GM12878 (cell line): ENCODE results near the gene CDC7. TPM values are rescaled to one million over a fixed set of nuclear protein-coding genes. Genes with fewer than 3 reads are reported as not detected.

Experiments used
- ATAC-seq: fragments of 200-7000 bp; cut with Tn5 transposase; 3 replicates; pipeline ENCODE4 v1.9.1; 2020; ENCODE audit warnings: mild to moderate bottlenecking, moderate library complexity
- BruUV-seq: library from RNA; stranded (reverse); fragments of 400-500 nt; replicated peaks from 2 replicates; lab custom pipeline; 2021; lab: Mats Ljungman, UMichigan
- CTCF ChIA-PET: fragments of 300-600 bp; sonication (Branson Sonifier 250); formaldehyde crosslinking; extraction: SDS; loops from one replicate; lab custom pipeline; 2021; ENCODE audit warnings: inconsistent platforms; lab: Yijun Ruan, JAX
- POLR2A ChIA-PET: fragments of 350-600 bp; formaldehyde crosslinking; extraction: SDS; loops from one replicate; lab custom pipeline; 2021; ENCODE audit warnings: inconsistent platforms; lab: Charles Lee
- RAD21 ChIA-PET: fragments of 300-600 bp; sonication (Branson Sonifier 250); formaldehyde crosslinking; loops from one replicate; lab custom pipeline; 2023; ENCODE audit warnings: antibody characterized with exemption; ENCODE audit not compliant: unreplicated experiment; lab: Charles Lee
- SMC1A ChIA-PET: fragments of 300-600 bp; sonication (Branson Sonifier 250); formaldehyde crosslinking; loops from one replicate; lab custom pipeline; 2023; ENCODE audit not compliant: unreplicated experiment, uncharacterized antibody; lab: Charles Lee
- DNase-seq: peaks from one replicate; pipeline ENCODE4 v3.0.0-alpha.2; 2011; ENCODE audit warnings: low read depth, low spot score
- FAIRE-seq: peaks from 3 replicates; lab custom pipeline; 2011; peaks lifted over from hg19 to GRCh38; lab: Jason Lieb, UNC
- H2AFZ ChIP-seq: 2 replicates; pipeline ENCODE4 v1.6.0; 2011; ENCODE audit warnings: low read depth, low read length, control low read depth; ENCODE audit not compliant: control insufficient read depth
- H3K27ac ChIP-seq: 2 replicates; pipeline ENCODE4 v1.5.1; 2011; ENCODE audit warnings: control low read depth; ENCODE audit not compliant: control insufficient read depth, insufficient read depth
- H3K27me3 ChIP-seq, 2 experiments: replicated peaks in 1 of 2; 2 replicates each; pipeline versions ENCODE4 v1.6.0 to v1.6.1; 2011; ENCODE audit warnings: low read length in 1 of 2; ENCODE audit not compliant: control insufficient read depth in 2 of 2, insufficient read depth in 2 of 2
- H3K36me3 ChIP-seq, 2 experiments: 2 replicates each; pipeline ENCODE4 v1.5.1; 2011; ENCODE audit warnings: low read length in 1 of 2; ENCODE audit not compliant: control insufficient read depth in 2 of 2, insufficient read depth in 2 of 2
- H3K4me1 ChIP-seq: 2 replicates; pipeline ENCODE4 v1.6.1; 2011; ENCODE audit warnings: mild to moderate bottlenecking, low read length, moderate library complexity, mixed read lengths; ENCODE audit not compliant: control insufficient read depth, insufficient read depth
- H3K4me2 ChIP-seq: 2 replicates; pipeline ENCODE4 v1.6.0; 2011; ENCODE audit warnings: control low read depth; ENCODE audit not compliant: control insufficient read depth, insufficient read depth
- H3K4me3 ChIP-seq: fragments of 200-600 bp; sonication (generic); 2 replicates; pipeline ENCODE4 v1.5.1; 2016
- H3K79me2 ChIP-seq: 2 replicates; pipeline ENCODE4 v1.6.0; 2011; ENCODE audit warnings: low read length; ENCODE audit not compliant: control insufficient read depth, insufficient read depth
- H3K9ac ChIP-seq: 2 replicates; pipeline ENCODE4 v1.8.0; 2011; ENCODE audit warnings: low read length, control low read depth, mixed read lengths; ENCODE audit not compliant: control insufficient read depth, insufficient read depth
- H3K9me3 ChIP-seq: replicated peaks from 3 replicates; pipeline ENCODE4 v1.5.1; 2011; ENCODE audit warnings: mild to moderate bottlenecking, low read length; ENCODE audit not compliant: control insufficient read depth, insufficient read depth
- H4K20me1 ChIP-seq: 2 replicates; pipeline ENCODE4 v1.6.0; 2011; ENCODE audit not compliant: control insufficient read depth, insufficient read depth
- ASH2L ChIP-seq: fragments of 300-600, 200-600 bp; sonication (generic); IDR thresholded peaks from 2 replicates; pipeline ENCODE4 v1.6.1; 2017; ENCODE audit warnings: low read depth, mild to moderate bottlenecking, borderline replicate concordance
- ETV6 ChIP-seq, 2 experiments: fragments of 450-650 bp in 1 of 2; IDR thresholded peaks in 1 of 2; conservative IDR thresholded peaks in 1 of 2; 2 replicates each; pipeline ENCODE4 v1.6.1; 2014; ENCODE audit warnings: antibody characterized with exemption in 1 of 2, borderline replicate concordance in 1 of 2, low read depth in 1 of 2, mild to moderate bottlenecking in 1 of 2, moderate library complexity in 1 of 2
- NBN ChIP-seq: fragments of 450-650 bp; IDR thresholded peaks from 2 replicates; pipeline ENCODE4 v1.6.1; 2016
- SREBF2 ChIP-seq: IDR thresholded peaks from 2 replicates; pipeline ENCODE4 v1.6.1; 2012; ENCODE audit warnings: mild to moderate bottlenecking, low read length
- STAT3 ChIP-seq: IDR thresholded peaks from 2 replicates; pipeline ENCODE4 v1.6.1; 2011; ENCODE audit warnings: low read depth, low read length, improper control_type of control experiment
- USF1 ChIP-seq: IDR thresholded peaks from 2 replicates; pipeline ENCODE4 v1.6.1; 2011; ENCODE audit warnings: borderline replicate concordance, low read depth, mild to moderate bottlenecking, moderate library complexity, mixed read lengths, low read length; ENCODE audit not compliant: insufficient read depth; ENCODE audit errors: extremely low read length
- YBX1 ChIP-seq: fragments of 450-650 bp; IDR thresholded peaks from 2 replicates; pipeline ENCODE4 v1.6.1; 2016; ENCODE audit warnings: antibody characterized with exemption
- WGBS: methylation state at CpG from one replicate; pipeline ENCODE4 v1.1.6; 2016; ENCODE audit warnings: low lambda C conversion rate; ENCODE audit not compliant: insufficient replicate concordance, insufficient coverage; ENCODE audit errors: missing lambda C conversion rate; 5-methylcytosine and 5-hydroxymethylcytosine counted together
- in situ Hi-C: fragments of 300-500 bp; cut with MboI; formaldehyde crosslinking; loops from 9 replicates; pipeline ENCODE4 v1.14.3; 2018; ENCODE audit warnings: mixed read lengths
- intact Hi-C: fragments of 100-400 bp; cut with micrococcal nuclease; formaldehyde crosslinking; loops from one replicate; pipeline ENCODE4 v1.14.2; 2022; ENCODE audit not compliant: unreplicated experiment
- polyA plus RNA-seq, 11 experiments: library from polyadenylated mRNA; depleted of rRNA in 4 of 11; unstranded in 6 of 11; stranded (reverse) in 5 of 11; fragments of >200 nt; fragmentation: Nextera tagmentation in 4 of 11; fragmentation: Illumina TruSeq in 1 of 11; extraction: Ambion mirVana in 4 of 11; extraction: Trizol in 1 of 11; gene quantifications; 1 replicate in 1 of 11; 2 replicates in 10 of 11; pipeline versions ENCODE4 v1.2.1 to v1.2.3, GENCODE V29; 2011 to 2016; ENCODE audit warnings: inconsistent platforms in 2 of 11, missing spikeins in 2 of 11, low read depth in 1 of 11
- total RNA-seq, 4 experiments: library from RNA; depleted of rRNA in 3 of 4; stranded (reverse); fragments of >200 nt in 3 of 4; fragmentation: Illumina TruSeq in 1 of 4; extraction: Trizol in 1 of 4; gene quantifications; 2 replicates each; pipeline versions ENCODE4 v1.2.1 to v1.2.3, GENCODE V29; 2013 to 2021

Gene CDC7
- total and polyA plus RNA-seq, 10 of the 15 experiments (the other 5 are each of a cell fraction or from before 2014, with no cell fraction given), result 14.9 to 37.8 (median 26.0) TPM

GRCh38 chr1:91527266-91527765 lies 26.7 kb downstream of the CDC7 start:
- no peak overlapping the region for H3K9ac ChIP-seq
- BruUV-seq, result no TSS peak
- no peak overlapping the region for H2AFZ ChIP-seq
- in situ Hi-C loops, result no loop called here
- CTCF ChIA-PET, result no interaction called here
- POLR2A ChIA-PET, result no interaction called here
- SMC1A ChIA-PET, result interaction anchor here (0.6 to 2.5 kb wide), 2 partner anchors 9 to 24 kb away, joined by 3 to 10 read pairs; no protein-coding TSS in a partner anchor
- peaks cover 5% of the 10 kb centered on the region; the same call in 1 of the 2 replicates for H3K4me1 ChIP-seq
- H4K20me1 ChIP-seq, result no peaks in the 10 kb centered on the region
- H3K27me3 ChIP-seq, result no peaks in the 10 kb centered on the region
- no peaks in the 10 kb centered on the region for H3K36me3 ChIP-seq
- no peaks in the 10 kb centered on the region for H3K79me2 ChIP-seq
- TF ChIP-seq YBX1 (no peak), ETV6 (conservative IDR thresholded peaks at IDR 0.05 in 1 of 2, IDR thresholded peaks at IDR 0.05 in 1 of 2; ENCODE audit: borderline replicate concordance in 1 of 2, low read depth in 1 of 2) (no peak), STAT3 (no peak), USF1 (no peak), NBN (no peak), ASH2L (no peak), SREBF2 (no peak)
- FAIRE-seq, result peak; percentile 72
- intact Hi-C loops, result no loop called here
- H3K4me2 ChIP-seq, result no peak overlapping the region
- H3K27ac ChIP-seq, result no peak overlapping the region
- no peak for ATAC-seq
- 98% methylated on average over 4 of the region's 4 CpGs for WGBS
- no peak for DNase-seq
- H3K4me3 ChIP-seq, result no peak overlapping the region
- RAD21 ChIA-PET, result no interaction called here
- no peaks in the 10 kb centered on the region for H3K9me3 ChIP-seq
